Measurements from ENCODE around the gene F11.
"Not testable (repeated sequence)": the region's sequence is repeated elsewhere in the genome, so short reads cannot be mapped to it uniquely, and the experiment has no call there.

The F11 gene

GRCh38 chr4:186307916-186308315 lies 41.9 kb downstream of the F11 start:
- Histone ChIP-seq H3K27ac (ENCODE audit: low read length) (no peak overlapping the region), H3K9ac (ENCODE audit: low read length) (no peak overlapping the region), H3K4me1 (ENCODE audit: control insufficient read depth, low read depth, low read length) (no peaks in the 10 kb centered on the region), H3K27me3 (ENCODE audit: control insufficient read depth, insufficient read depth, low read length) (no peaks in the 10 kb centered on the region), H3K4me3 (ENCODE audit: low read length) (no peak overlapping the region), H3K9me3 (ENCODE audit: control insufficient read depth, low read depth, low read length) (no peaks in the 10 kb centered on the region), H3K36me3 (ENCODE audit: control insufficient read depth, low read depth, low read length) (no peaks in the 10 kb centered on the region)

DNA sequence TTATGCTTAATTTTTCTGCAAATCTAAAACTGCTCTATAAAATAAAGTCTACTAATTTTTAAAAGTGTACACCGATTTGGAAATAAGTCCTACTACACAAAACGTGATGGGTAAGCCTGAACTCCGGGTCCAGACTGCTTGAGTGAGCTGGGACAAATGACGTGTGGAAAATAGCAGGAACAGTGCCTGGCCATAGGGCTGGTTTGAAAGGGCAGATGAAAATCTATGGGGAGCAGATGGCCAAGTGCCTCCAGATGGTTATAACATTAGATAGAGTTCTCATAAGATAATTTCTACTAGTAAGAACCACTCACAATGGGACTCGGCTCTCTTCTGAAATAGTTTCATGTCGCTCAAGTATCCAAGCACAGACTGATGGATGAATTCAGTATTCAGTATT lies 52.5 kb downstream of the F11 start:
- no peak overlapping the region for H3K4me3 ChIP-seq (ENCODE audit: low read length)
- H3K27ac ChIP-seq (ENCODE audit: low read length), result no peak overlapping the region
- H3K27me3 ChIP-seq (ENCODE audit: control insufficient read depth, insufficient read depth, low read length), result no peaks in the 10 kb centered on the region
- no peaks in the 10 kb centered on the region for H3K36me3 ChIP-seq (ENCODE audit: control insufficient read depth, low read depth, low read length)
- no peaks in the 10 kb centered on the region for H3K9me3 ChIP-seq (ENCODE audit: control insufficient read depth, low read depth, low read length)
- no peak overlapping the region for H3K9ac ChIP-seq (ENCODE audit: low read length)
- no peaks in the 10 kb centered on the region for H3K4me1 ChIP-seq (ENCODE audit: control insufficient read depth, low read depth, low read length)

GRCh38 chr4:186324660-186325059 lies 58.7 kb downstream of the F11 start:
- H3K9ac ChIP-seq (ENCODE audit: low read length); H3K27me3 ChIP-seq (ENCODE audit: control insufficient read depth, insufficient read depth, low read length); H3K4me3 ChIP-seq (ENCODE audit: low read length); H3K27ac ChIP-seq (ENCODE audit: low read length); H3K4me1 ChIP-seq (ENCODE audit: control insufficient read depth, low read depth, low read length); H3K36me3 ChIP-seq (ENCODE audit: control insufficient read depth, low read depth, low read length); H3K9me3 ChIP-seq (ENCODE audit: control insufficient read depth, low read depth, low read length): not testable (repeated sequence)

DNA sequence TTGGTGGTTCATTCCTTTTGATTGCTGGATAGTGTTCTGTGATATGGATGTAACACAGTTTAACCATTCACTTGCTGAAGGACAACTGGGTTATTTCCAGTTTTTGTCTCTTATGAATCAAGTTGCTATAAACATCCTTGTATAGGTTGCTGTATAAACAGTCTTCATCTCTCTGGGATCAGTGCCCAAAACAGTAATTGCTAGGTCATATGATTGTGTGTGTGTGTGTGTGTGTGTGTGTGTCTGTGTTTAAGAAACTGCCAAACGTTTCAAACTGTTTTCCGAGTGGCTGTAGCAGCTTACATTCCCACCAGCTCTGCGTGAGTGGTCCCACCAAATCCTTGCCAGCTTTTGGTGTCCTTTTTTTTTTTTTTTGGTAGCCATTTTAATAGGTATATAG lies 60.4 kb downstream of the F11 start:
- Histone ChIP-seq H3K27me3 (ENCODE audit: control insufficient read depth, insufficient read depth, low read length) (no peaks in the 10 kb centered on the region), H3K4me3 (ENCODE audit: low read length) (no peak overlapping the region), H3K36me3 (ENCODE audit: control insufficient read depth, low read depth, low read length) (no peaks in the 10 kb centered on the region), H3K9me3 (ENCODE audit: control insufficient read depth, low read depth, low read length) (no peaks in the 10 kb centered on the region), H3K27ac (ENCODE audit: low read length) (no peak overlapping the region), H3K4me1 (ENCODE audit: control insufficient read depth, low read depth, low read length) (no peaks in the 10 kb centered on the region), H3K9ac (ENCODE audit: low read length) (no peak overlapping the region)

DNA sequence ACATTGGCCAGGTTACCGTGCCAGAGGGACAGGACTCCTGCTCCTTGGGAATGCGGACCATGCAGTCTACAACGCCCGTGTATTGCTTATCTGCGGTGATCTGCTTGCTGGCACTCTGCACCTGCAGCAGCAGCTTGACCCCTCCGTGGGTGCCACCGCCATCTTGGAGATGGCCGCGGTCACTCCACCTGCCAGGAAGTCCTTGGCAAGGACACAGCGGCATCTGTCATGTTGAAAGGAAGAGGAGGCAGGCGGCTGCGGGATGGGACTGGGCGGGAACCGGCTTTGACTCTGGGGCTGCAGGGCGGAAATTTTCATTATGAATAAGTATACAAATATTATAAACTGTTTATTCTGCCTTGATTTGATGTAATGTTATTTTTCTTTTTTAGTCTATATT lies 63.4 kb downstream of the F11 start:
- Histone ChIP-seq H3K9me3 (ENCODE audit: control insufficient read depth, low read depth, low read length) (no peaks in the 10 kb centered on the region), H3K27ac (ENCODE audit: low read length) (no peak overlapping the region), H3K27me3 (ENCODE audit: control insufficient read depth, insufficient read depth, low read length) (no peaks in the 10 kb centered on the region), H3K4me1 (ENCODE audit: control insufficient read depth, low read depth, low read length) (no peaks in the 10 kb centered on the region), H3K36me3 (ENCODE audit: control insufficient read depth, low read depth, low read length) (no peaks in the 10 kb centered on the region), H3K9ac (ENCODE audit: low read length) (no peak overlapping the region), H3K4me3 (ENCODE audit: low read length) (no peak overlapping the region)

GRCh38 chr4:186330368-186330767 lies 64.4 kb downstream of the F11 start:
- H3K36me3 ChIP-seq (ENCODE audit: control insufficient read depth, low read depth, low read length), result no peaks in the 10 kb centered on the region
- H3K9me3 ChIP-seq (ENCODE audit: control insufficient read depth, low read depth, low read length), result no peaks in the 10 kb centered on the region
- H3K9ac ChIP-seq (ENCODE audit: low read length), result no peak overlapping the region
- H3K4me3 ChIP-seq (ENCODE audit: low read length), result no peak overlapping the region
- H3K4me1 ChIP-seq (ENCODE audit: control insufficient read depth, low read depth, low read length), result no peaks in the 10 kb centered on the region
- H3K27me3 ChIP-seq (ENCODE audit: control insufficient read depth, insufficient read depth, low read length), result no peaks in the 10 kb centered on the region
- H3K27ac ChIP-seq (ENCODE audit: low read length), result no peak overlapping the region

DNA sequence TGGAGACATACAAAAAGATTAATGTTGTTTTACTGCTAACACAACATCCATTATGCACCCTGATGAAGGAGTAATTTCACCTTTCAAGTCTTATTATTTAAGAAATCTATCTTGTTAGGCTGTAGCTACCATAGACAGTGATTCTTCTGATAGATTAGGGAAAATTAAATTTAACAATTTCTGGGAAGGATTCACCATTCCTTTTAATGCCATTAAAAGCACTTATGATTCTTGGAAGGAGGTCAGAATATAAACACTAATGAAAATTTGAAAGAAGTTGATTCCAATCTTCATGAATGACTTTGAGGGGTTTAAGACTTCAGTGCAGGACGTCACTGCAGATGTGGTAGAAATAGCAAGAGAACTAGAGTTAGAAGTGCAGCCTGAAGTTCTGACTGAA lies 69.8 kb downstream of the F11 start:
- H3K9ac ChIP-seq (ENCODE audit: low read length), result no peak overlapping the region
- no peak overlapping the region for H3K27ac ChIP-seq (ENCODE audit: low read length)
- H3K4me1 ChIP-seq (ENCODE audit: control insufficient read depth, low read depth, low read length), result no peaks in the 10 kb centered on the region
- no peak overlapping the region for H3K4me3 ChIP-seq (ENCODE audit: low read length)
- no peaks in the 10 kb centered on the region for H3K36me3 ChIP-seq (ENCODE audit: control insufficient read depth, low read depth, low read length)
- H3K27me3 ChIP-seq (ENCODE audit: control insufficient read depth, insufficient read depth, low read length), result no peaks in the 10 kb centered on the region
- no peaks in the 10 kb centered on the region for H3K9me3 ChIP-seq (ENCODE audit: control insufficient read depth, low read depth, low read length)
